HG02943 (cell line): Measurements from ENCODE around the gene PCLO.

Experiments used
- ATAC-seq: cut with Tn5 transposase; IDR thresholded peaks from one replicate; pipeline ENCODE4 v1.9.1; 2021; ENCODE audit warnings: mild to moderate bottlenecking, low read depth, moderate library complexity; ENCODE audit not compliant: unreplicated experiment

Gene PCLO

DNA sequence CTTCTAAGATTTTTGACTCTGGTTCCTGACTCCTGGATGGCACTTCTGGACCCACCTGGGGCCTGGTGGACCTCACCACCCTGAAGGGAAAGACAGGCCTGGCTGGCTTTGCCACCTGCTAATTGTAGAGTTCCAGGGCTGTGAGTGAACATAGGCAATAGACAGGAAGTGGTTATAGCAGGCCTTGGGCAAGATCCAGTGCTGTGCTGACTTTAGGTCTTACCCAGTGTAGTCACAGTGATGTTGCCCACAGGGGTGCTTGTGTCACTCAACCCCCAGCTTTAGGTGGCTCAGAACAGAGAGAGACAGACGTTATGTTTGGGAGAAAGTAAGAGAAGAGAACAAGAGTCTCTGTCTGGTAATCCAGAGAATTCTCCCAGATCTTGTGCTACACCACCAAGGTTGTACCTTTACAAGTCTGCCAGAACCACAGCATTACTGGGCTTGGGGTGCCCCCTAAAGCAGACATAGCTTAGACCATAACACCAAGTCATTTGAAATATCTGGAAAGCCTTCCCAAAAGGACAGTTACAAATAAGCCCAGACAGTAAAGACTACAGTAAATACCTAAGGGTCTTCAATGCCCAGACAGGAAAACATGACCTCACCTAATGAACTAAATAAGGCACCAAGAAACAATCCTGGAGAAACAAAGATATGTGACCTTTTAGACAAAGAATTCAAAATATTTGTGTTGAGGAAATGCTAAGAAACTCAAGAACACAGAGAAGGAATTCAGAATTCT, 303.4 kb downstream of the PCLO start:
- ATAC-seq, result no peak

DNA sequence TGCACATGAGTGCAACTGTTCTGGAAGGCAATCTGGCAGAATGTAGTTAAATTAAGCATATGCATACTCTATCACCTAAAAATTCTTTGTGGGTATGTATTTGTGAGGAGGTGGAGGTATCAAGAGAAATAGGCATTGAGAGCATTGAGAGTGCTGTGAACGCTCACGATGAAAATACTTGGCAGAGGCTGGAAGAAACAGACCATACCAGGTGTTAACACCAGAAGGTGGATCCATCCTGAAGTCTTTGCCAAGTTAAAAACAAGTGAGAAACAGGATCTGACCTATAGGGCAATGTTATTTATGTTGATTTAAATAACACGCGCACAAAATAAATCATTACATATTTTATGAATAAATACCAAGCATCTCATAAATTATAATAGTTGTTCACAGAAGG, 311.6 kb downstream of the PCLO start:
- ATAC-seq, result no peak

DNA sequence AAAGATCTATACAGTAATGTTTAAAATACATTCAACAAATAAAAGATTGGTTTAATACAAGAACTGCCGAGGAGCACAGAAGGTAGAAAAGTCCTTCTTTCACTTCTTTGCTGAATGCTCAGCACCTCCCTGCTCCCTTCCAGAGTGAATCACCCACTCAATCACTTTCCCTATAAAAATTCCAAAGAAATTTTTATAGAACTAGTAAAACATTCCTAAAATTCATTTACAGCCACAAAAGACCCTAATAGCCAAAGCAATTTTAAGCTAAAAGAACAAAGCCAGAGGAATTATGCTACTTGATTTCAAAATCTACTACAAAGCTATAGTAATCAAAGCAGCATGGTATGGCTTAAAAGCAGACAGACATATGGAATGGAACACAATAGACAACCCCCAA, 320.9 kb downstream of the PCLO start:
- no peak for ATAC-seq

DNA sequence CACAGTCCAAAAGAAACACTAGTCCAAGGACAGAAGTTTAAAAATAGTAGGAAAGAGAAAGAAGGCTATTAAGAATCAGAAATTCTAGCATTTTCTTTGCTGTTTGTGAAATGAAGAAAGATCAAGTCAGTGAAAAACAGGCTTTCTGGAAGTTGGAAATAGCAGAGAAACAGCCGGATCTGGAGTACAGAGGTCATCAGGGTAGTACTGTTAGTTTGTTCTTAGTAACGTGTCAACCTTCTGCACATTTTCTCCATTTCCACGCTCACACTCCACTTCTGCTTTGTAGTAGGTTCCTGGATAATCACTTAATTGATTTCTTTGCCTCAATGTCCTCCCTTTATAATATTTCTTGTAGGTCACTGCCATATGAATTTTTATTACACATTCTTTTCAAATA, 322.6 kb downstream of the PCLO start:
- ATAC-seq, result no peak

- ATAC-seq, result no peak
Observed at GRCh38 chr7:82839555-82839954, 323.1 kb downstream of the PCLO start.

DNA sequence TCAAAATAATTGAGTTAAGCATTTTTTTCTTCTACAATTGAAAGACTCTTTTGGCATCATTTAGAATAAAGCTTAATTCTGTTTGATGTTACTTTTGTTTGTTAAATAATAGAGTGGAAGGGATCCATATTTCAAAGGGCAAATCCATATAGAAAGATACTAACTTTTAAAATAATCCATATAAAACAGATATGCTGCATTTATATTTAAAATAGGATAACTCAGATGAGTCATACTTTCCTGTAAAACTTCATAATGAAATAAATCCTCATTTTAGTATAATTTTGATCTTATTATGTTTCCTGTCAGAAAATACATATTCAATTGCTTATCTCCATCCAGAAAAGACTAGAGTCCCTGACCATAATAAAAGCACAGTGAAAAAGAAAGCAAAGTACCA, 323.6 kb downstream of the PCLO start:
- ATAC-seq, result no peak

GRCh38 chr7:82838314-82838713, 324.4 kb downstream of the PCLO start:
- no peak for ATAC-seq

DNA sequence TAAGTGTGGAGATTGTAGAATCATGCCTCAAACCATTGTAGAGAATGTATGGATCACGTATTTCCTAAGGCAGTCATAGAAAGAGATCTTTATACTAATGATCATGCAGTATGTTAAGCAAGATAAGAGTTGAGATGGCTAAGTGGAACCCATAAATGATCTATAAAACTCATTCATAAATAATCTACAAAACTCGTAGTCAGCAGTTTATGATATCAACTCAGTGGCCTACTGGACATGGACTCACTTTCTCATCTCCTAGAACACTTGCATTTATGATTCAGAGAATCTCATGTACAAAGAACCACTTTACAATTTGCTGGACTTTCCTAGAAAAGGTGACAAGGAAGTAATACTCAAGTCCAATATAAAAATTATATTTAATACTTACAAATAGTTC, 339.6 kb downstream of the PCLO start:
- no peak for ATAC-seq

- ATAC-seq, result no peak
Observed at GRCh38 chr7:82821037-82821436, 341.6 kb downstream of the PCLO start.

DNA sequence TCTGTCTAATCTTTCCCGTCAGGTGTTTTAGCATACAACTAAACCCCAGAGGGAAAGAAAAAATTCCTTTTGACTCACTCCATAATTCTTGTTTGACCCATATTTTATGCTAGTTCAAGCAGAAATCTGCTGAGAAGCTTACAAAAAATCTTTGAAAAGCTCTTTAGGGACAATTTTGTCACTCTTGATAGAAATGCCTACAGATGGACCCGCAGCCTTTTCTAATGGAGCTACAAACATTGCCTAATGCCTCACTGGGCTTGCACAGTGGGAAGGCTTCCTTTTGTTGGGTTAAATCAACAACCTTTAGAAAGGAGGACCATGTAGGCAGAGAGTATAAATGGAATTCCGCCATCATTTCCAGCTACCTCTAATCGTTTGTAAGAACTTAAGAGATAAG, 344.5 kb downstream of the PCLO start:
- no peak for ATAC-seq

- ATAC-seq, result no peak
Observed at GRCh38 chr7:82816272-82816671, 346.4 kb downstream of the PCLO start.

GRCh38 chr7:82810558-82811259, 352.0 kb downstream of the PCLO start:
- ATAC-seq, result peak; percentile 67

GRCh38 chr7:82808633-82809032, 354.1 kb downstream of the PCLO start:
- ATAC-seq, result no peak

GRCh38 chr7:82805527-82805960, 357.1 kb downstream of the PCLO start:
- no peak for ATAC-seq

GRCh38 chr7:82803411-82803810, 359.3 kb downstream of the PCLO start:
- no peak for ATAC-seq

DNA sequence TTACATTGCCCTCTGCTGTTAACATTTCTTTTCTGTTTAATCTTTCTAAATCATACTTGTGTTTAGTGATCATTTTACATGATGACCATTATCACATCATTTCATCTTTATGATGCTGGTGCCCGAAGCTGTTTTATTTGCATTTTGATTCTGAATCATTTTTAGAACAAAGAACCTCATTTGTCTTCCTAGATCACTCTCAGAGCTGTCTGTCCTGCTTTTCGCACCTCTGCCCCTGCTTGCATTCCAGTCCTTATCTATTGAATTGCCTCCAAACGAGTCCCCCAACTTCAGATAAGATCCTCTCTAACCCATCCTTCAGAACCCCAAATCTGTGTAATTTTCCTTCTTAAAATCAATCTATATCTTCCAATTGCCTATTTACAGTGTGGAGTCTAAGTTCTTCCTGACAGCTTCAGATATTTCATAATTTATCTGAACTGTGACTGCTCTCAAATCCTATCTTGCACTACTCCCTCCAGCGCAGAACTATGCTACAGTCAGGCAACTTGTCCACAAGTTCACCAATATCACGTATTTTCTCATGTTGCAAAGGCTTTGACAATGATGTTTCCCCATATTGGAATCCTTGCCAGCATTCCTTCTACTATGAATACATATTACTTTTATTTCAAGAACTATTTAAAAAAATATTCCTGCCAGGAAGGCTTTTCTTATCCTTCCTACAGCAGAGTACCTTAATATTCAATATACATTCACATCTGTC, 372.6 kb downstream of the PCLO start:
- ATAC-seq, result no peak

DNA sequence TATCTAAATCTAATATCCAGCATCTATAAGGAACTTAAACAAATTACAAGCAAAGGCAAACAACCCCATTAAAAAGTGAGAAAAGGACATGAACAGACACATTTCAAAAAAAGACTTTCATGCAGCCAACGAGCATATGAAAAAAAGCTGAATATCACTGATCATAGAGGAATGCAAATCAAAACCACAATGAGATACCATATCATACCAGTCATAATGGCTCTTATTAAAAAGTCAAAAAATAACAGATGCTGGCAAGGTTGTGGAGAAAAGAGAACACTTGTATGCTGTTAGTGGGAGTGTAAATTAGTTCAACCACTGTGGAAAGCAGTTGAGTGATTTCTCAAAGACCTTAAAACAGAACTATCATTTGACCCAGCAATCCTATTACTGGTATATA, 384.7 kb downstream of the PCLO start:
- no peak for ATAC-seq

DNA sequence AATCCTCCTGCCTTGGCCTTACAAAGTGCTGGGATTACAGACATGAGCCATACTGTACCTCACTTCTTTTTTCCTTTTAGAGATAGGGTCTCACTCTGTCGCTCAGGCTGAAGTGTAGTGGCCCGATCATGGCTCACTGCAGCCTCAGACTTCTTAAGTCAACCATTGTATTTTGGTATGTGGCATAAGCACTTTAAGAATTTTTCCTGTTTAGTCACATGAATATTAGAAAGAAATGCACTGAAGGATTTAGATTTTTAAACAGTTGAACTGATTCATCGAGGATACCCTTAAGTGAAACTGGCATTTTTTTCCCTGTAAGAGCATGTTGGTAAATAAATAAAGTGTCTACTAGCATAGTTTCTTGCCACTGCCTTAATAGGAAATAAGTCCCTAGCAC, 399.8 kb downstream of the PCLO start:
- no peak for ATAC-seq

DNA sequence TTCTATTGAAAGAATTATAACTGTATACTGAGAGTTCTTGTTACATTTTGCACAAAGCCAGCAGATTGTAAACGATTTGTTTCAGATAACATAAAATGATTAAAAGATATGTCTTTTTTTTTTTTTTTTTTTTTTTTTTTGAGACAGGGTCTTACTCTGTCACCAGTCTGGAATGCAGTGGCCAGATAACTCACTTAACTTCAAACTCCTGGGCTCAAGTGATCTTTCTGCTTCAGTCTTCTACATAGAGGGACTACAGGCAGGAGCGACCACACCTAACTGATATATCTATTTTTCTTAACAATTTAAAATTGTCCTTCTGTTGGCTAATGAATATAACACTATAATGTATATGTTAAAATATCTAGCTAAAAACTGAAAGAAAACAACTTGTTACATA, 401.9 kb downstream of the PCLO start:
- ATAC-seq, result no peak

DNA sequence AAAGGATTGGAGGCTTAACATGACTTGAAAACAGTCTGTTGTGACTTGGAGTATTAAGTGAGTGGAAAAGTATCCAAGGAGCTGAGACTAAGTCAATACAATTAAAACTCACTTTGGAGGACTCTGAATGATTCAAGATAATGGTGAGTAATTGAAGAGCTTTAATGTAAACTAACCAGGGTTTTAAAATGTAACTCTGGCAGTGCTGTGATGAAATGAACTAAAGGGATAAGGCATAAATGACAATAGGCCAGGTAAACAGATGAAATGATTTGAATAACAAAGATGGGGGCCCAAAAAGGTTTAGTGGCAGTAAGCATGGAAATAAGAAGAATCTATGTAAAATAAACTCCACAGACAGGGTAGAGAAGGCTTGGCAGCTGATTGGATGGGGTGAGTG, 402.6 kb downstream of the PCLO start:
- ATAC-seq, result no peak

- no peak for ATAC-seq
Observed at GRCh38 chr7:82755705-82756551, 406.8 kb downstream of the PCLO start.
